ENCODE data around the gene MPV17L2.
A peak's percentile ranks its signal among the peaks of the same experiment; 100 is the strongest.
"Not testable (repeated sequence)": the region's sequence is repeated elsewhere in the genome, so short reads cannot be mapped to it uniquely, and the experiment has no call there.

Gene MPV17L2

GRCh38 chr19:18193388-18194180 lies 566 bp downstream of the MPV17L2 start:
- peak; percentile 52 for DNase-seq

- DNase-seq, result no peak
Measured at GRCh38 chr19:18194181-18194530, 1.1 kb downstream of the MPV17L2 start.

GRCh38 chr19:18194554-18195238 lies 1.7 kb downstream of the MPV17L2 start:
- DNase-seq, result peak; percentile 61

- DNase-seq, result no peak
Measured at GRCh38 chr19:18196511-18196845, 3.5 kb downstream of the MPV17L2 start.

- DNase-seq, result no peak
Measured at GRCh38 chr19:18197306-18197705, 4.3 kb downstream of the MPV17L2 start.

- DNase-seq, result no peak
Measured at GRCh38 chr19:18197941-18198340, 4.9 kb downstream of the MPV17L2 start.

- DNase-seq, result no peak
Measured at GRCh38 chr19:18198374-18198773, 5.4 kb downstream of the MPV17L2 start.

- DNase-seq, result no peak
Measured at GRCh38 chr19:18202397-18202777, 9.4 kb downstream of the MPV17L2 start.

GRCh38 chr19:18202778-18203407 lies 9.9 kb downstream of the MPV17L2 start:
- DNase-seq, result peak; percentile 41

- peak; percentile 29 for DNase-seq
Measured at GRCh38 chr19:18203408-18203862, 10.4 kb downstream of the MPV17L2 start.

GRCh38 chr19:18203863-18204393 lies 10.9 kb downstream of the MPV17L2 start, which contains the start of gene RAB3A:
TSS of gene RAB3A (minus strand) at chr19:18204042. CDS start at chr19:18202740, 1,302 bp downstream.
- DNase-seq, result peak; percentile 100

- peak; percentile 77 for DNase-seq
Measured at GRCh38 chr19:18204394-18205199, 11.6 kb downstream of the MPV17L2 start.

- peak; percentile 76 for DNase-seq
Measured at GRCh38 chr19:18205200-18205892, 12.3 kb downstream of the MPV17L2 start.

- no peak for DNase-seq
Measured at GRCh38 chr19:18206018-18206417, 13.0 kb downstream of the MPV17L2 start.

GRCh38 chr19:18208098-18208951 lies 15.3 kb downstream of the MPV17L2 start:
- peak; percentile 57 for DNase-seq

GRCh38 chr19:18209912-18210311 lies 16.9 kb downstream of the MPV17L2 start:
- DNase-seq, result not testable (repeated sequence)

- no peak for DNase-seq
Measured at GRCh38 chr19:18211683-18212082, 18.7 kb downstream of the MPV17L2 start.

GRCh38 chr19:18214779-18215433 lies 21.9 kb downstream of the MPV17L2 start:
- no peak for DNase-seq

- no peak for DNase-seq
Measured at GRCh38 chr19:18216789-18217188, 23.8 kb downstream of the MPV17L2 start.

GRCh38 chr19:18218159-18218558 lies 25.1 kb downstream of the MPV17L2 start:
- no peak for DNase-seq

- no peak for DNase-seq
Measured at GRCh38 chr19:18218600-18218999, 25.6 kb downstream of the MPV17L2 start.
